NCI-H526 (cell line): ENCODE data around the gene PZP.

Source experiments
- DNase-seq, 2 experiments: peaks; one replicate each; lab custom pipeline; 2025; lab: John Stamatoyannopoulos, UW

Gene PZP

DNA sequence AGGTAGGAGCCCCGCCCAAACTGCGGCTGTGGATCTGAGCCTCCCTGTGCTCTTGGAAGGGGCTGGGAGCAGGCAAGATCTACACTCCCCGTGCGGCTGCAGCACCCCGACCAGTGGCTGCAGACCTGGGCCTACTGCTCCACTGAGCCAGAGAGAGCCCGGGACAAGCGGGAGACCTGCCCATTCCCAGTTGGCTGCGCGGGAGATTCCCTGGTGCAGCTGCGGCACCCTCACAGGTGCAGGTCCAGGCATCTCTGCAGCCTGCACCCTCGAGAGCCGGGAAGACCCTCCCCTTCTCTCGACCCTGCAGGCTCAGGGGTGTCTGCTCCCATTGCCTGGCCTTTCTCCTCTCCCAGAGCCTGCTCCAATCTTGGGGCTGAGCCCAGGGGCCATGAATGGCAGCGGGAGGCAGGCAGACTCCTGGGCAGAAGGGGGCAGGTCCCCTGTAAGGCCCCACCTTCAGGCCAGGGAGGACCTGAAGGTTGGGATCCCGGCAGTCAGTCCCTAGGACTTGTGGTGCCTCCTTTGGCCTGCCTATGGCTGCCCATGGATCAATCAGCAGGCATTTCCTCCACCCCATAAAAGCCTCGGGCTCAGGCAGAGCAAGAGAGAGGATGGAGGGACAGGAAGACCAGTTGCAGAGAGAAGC lies 83.7 kb downstream of the PZP start:
- no peak for DNase-seq

DNA sequence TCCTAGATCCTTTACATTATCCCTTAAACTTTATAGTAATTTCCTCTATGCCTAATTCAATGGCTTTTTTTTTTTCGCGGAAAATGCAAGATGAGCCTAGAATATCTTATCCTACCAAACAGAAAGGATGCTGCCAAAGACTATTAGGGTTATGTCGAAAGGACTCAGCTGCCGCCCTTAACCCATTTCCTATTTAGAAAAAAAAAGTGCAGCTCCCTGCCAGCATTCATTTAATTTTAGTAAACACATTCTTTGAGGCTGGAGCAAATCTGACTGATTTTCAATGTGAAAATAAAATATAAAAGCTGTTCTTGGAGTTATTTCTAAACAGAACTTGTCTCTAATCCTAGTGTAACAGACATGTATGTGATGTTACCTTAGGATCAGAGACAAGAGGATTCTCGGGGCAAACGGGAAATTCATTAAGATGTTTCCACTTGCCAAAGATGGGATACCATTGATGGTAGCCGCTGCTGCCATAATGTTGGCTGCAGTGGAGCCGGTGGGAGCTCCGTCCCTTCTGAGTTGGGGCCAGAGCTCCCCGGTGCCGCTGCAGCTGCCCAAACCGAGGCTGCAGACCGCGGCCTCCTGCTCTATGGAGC lies 84.3 kb downstream of the PZP start:
- no peak for DNase-seq

DNA sequence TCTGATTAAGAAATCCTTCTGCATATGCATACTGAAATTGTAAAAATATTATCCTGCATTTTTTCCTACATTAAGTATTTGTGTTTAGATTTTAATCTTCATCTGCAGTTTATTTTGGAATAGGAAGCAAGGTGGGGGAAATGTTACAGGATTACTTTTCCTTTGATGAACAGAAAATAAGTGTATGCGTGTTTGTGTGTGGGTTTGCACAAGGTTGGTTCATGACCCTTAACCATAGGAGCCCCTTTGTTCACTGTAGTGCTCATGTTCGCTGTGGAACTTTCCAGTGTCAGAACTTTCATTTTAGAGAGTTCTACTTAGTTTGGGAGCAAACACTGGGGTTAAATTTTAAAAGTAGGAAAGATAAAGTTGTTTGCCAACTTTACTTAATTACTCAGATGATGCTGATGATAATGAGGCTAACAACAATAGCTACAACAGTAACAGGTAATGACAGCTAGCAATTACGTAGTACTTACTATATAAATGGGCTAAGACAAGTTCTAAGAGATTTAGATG lies 86.0 kb downstream of the PZP start:
- no peak for DNase-seq

- DNase-seq: no peak
These were observed 87.6 kb downstream of the PZP start for GRCh38 chr12:9120487-9121184.

DNA sequence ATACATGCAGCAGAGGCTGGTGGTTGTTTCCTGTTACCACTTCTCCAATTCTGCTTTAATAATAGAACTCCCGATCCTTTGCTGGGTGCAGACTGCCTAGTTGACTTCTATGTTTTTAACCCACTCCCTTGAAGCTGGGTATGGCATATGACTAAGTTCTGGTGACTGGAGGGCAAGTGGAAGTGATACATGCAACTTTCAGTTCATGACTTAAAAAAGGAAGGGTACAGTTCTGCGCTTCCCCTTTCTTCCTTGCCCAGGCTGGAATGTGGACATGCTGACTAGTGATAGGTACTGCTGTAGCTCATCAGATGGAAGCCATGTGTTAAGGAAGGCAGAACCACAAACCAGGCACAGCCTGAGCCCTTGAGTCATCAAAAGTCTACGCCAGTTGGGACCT lies 90.0 kb downstream of the PZP start:
- DNase-seq: no peak

- no peak for DNase-seq
These were observed 92.2 kb downstream of the PZP start, which contains the start of gene A2M for GRCh38 chr12:9115731-9116559. Gene A2M (minus strand): TSS chr12:9115919. CDS start chr12:9115849, 70 bp downstream.

GRCh38 chr12:9114946-9115345 lies 93.2 kb downstream of the PZP start:
- DNase-seq: no peak

GRCh38 chr12:9113987-9114309 lies 94.2 kb downstream of the PZP start:
- no peak for DNase-seq

DNA sequence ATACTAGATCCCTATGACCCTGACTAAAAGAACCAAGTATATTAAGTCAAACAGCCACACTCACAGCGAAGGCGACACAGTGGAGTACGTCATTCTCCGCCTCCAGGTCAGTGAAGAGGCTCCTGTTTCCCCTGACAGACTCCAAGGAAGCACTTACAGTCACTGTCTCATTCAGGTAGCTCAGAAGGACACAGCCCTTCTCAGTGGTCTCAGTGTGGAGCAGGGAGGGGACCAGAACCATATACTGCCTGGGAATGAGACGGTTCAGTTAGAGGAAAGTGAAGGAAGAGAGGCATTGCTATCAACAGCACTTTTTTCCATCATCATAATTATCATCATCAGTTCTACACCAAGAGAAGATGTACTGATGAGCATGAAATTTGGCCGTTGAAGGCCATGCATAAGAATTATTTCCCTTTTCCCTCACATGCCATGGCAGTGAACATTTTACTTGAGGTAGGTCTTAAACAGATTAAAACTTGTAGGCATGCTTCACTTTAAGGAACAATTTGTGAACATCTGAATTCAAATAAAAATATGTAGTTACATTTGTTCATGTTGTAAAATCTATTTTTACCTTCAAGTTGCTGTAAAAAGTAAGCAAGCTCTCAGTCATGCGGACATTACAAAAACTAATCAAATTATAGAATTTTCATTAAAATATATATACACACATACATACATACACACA lies 94.8 kb downstream of the PZP start:
- DNase-seq: no peak

DNA sequence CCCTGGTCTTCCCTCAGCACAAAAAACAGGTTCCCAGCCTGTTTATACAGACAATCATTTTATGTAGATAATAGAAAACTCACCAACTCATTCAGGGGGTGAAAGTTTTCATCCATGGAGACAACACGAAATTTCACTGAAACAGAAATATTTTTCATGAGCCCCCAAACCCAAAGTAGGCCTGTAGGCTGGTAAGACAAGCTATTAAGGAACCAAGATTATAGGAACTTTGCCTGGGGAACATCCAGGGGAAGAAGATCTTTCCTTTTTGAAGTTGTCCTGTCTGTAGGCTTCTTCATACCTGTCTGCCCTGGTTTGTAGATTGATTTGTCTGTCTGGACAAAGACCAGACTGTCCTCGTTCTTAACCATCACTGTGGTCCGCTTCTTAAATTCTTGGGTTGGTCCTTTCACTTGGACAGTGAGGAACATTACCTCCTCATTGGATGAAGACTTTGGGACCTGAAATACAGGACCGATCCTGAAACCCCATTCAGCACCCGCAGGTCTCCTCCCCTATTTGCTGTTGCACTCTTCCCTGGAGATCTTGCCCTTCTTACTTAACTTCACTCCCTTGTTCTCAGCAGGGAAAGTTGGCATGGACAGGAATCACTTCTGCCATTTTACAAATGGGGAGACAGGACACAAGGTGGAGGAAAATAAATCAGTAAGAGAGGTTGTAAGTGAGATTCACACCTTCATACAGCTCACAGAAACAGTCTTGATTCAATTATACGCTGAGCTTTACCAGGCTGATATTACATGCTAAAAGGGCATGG lies 95.9 kb downstream of the PZP start:
- DNase-seq: no peak

DNA sequence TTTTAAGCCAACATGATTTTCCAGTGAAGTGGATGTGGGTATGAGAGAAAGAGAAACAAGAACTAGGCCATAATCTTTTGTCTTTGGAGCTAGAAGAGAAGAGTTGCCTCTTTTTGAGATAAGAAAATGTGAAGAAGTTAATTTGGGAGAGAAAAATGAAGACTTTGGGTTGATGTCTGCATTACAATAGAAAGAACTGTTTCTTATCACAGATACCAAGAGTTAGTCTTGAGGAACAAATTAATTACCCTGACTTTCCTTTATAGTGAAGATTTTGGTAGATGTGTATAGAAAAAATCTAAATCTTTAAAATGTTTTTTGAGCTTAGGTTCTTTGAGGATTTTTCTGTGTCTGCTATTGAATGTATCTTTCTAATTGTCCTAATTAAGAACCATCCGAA lies 96.7 kb downstream of the PZP start:
- no peak for DNase-seq

DNA sequence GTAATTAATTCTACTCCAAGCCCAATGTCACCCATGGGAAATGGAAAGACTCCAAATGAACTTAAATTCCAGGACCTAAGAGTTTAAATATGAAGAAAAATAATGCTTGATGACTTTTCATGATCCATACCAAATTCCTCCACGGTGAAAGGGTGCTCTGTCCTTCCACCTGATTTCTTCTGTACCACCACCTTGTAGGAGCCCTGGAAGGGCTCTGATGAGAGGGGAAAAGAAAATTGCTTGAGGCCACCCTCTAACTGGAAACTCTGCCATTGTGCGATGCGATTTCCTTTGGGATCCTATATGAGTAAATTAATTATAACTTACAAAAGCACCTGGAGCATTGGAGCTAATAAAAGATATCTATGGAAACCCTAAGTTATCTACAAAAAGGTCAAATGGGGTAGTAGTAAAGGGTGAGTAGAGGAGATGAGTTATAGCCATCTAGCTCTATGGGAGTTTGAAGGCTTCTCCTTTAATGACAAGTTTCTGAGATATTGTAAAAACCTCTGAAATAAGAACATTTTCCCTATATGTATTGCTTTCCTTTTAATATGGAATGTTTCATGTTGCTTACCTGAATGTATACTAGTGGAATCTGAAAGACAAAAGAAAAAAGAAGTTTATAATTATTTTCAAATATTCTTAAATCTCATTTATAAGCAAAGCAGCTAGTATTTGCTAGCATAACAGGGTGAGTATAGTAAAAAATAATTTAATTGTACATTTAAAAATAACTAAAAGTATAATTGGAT lies 98.3 kb downstream of the PZP start:
- DNase-seq: no peak

- DNase-seq: no peak
These were observed 99.0 kb downstream of the PZP start for GRCh38 chr12:9109213-9109522.

DNA sequence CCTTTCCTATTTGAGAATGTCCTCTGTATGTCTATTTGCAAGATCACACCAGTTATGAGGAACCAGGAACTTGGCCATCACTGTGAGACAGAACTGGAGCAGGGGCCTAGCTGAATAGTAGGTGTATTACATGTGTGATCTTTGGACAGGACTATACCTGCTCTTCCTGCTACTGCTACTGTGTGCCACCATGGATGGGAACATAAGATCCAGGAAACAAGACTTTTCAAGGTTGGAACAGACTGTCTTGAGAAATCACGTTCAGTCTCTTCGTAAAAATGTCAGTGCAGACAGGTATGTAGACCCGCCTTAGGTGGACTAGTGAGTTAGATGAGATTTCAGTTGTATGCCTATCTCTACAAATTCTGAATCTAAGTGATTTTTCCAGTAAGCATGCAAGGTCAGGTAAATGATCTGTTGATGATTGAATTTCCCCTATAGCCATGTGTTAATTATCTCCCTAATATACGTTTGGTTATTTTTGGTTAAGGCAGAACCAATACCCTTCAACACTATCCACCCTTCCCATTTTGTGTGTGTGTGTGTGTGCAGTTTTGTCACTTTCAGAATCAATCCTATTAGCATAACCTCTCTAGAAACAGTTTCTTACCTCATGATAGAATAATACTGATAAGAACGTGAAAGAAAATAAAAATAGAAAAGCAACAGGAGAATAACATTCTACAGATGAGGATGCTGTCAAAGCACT lies 99.5 kb downstream of the PZP start:
- DNase-seq: no peak

DNA sequence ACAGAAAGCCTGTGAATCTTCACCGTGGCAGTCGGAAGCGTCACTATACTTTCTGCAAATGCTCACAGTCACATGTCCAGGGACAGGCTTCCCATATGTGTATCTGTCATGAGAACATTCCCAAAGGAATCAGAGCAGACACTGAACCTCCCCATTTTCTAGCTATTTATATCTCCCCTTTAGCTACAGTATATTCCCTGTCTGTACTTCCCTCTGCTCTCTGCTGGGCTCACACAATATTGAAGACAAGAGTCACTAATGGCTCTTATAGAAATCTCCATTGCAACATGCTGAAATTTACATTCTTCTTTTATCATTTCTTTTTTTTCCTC lies 100.7 kb downstream of the PZP start:
- DNase-seq: no peak

- DNase-seq: no peak
These were observed 101.3 kb downstream of the PZP start for GRCh38 chr12:9106610-9107541.

GRCh38 chr12:9106067-9106466 lies 102.1 kb downstream of the PZP start:
- DNase-seq: no peak

- DNase-seq: no peak
These were observed 103.3 kb downstream of the PZP start for GRCh38 chr12:9104767-9105423.
